Measurements from ENCODE around the gene TLDC2.
A peak's percentile ranks its signal among the peaks of the same experiment; 100 is the strongest.
"Not testable (repeated sequence)": the region's sequence is repeated elsewhere in the genome, so short reads cannot be mapped to it uniquely, and the experiment has no call there.

The TLDC2 gene

DNA sequence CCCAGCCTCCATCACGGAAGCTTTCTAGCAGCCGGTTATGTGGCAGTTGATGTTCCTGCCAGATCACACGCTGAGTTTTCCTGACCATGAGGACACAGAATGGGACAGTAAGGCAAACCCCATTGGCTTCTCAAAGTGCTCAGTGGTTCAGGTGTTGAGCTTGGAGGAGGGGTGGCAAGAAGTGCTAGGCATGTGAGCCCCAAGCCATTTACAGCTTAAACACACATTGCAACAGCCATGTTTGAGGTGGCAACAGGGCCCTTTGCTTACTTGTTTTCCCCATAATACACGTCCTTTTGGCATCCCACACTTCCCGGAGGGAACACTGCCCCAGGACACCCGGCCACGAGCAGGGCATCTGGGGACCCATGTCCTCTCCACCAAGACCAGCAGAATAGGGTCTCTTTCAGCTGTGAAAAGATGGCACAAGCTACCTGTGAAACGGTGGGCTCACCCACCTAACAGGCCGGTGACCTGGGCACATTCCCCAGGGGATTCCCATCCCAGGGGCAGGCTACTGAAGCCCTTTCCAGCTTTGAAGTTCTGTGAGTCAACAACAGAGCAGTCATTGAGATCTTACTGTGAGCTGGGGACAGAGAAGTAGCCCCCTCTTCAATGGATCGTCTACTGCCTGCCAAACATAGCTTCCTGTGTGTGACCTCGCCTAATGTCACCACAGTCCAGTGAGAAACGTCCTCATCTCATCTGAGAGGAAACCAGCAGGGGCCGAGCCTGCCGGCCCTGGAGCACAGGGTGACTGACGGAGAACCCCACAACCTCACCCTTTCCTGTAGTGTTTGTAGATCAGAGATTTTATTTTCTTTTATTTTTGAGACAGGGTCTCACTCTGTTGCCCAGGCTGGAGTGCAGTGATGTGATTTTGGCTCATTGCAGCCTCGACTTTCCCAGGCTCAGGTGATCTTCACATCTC is 4.0 kb upstream of the TLDC2 start:
- no peak for DNase-seq

DNA sequence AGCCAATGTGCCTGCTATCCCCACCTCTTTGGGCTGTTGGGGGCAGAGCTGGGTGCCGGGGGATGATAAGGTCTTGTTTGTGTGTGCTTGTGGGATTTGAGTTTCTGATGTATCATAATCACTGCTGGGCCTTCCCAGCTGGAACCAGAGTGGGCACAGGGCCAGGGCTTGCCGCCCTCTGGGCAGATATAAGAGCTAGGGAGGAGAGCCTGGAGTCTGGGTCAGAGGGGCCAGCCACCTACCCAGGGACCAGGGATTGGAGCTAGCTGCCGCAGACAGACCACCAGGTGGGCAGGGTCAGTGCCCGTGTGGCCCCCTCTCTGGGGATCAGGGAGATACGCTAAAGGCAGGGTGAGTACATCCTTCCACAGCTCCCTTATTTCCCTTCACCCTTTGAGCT is 3.1 kb upstream of the TLDC2 start:
- peak; percentile 62 for DNase-seq

GRCh38 chr20:36873498-36874189 is 2.3 kb upstream of the TLDC2 start:
- DNase-seq, result no peak

DNA sequence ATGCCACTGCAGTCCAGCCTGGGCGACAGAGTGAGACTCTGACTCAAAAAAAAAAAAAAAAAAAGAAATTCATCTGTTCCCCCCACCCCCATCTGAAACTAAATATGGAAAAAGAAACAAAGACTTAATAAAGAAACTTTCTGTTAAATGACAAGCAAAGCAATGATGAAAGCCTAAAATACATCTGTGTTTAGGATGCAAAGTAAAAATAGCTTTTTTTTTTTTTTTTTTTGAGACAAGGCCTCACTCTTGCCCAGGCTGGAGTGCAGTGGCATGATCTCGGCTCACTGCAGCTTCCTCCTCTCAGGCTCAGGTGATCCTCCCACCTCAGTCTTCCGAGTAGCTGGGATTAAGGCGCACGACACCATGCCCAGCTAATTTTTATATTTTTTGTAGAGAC is 845 bp upstream of the TLDC2 start:
- DNase-seq, result not testable (repeated sequence)

GRCh38 chr20:36876473-36876833 is 515 bp downstream of the TLDC2 start:
- DNase-seq, result no peak

DNA sequence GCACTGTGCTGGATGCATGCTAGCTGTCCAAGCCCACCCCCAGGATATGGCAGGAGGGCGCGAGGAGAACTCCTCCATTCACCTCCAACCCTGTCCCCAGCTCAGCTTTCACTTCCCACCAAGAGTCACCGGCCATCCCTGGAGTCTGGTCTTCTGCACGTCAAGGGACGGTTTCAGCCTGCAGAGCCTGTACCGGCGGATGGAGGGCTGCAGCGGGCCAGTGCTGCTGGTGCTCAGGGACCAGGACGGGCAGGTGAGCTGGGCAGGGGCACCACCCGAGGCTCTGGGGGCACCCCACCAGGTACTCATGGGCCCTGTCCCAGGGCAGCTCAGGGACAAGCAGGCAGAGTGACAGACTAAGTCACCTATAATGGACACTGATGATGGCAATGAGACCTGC is 3.0 kb downstream of the TLDC2 start:
- no peak for DNase-seq

DNA sequence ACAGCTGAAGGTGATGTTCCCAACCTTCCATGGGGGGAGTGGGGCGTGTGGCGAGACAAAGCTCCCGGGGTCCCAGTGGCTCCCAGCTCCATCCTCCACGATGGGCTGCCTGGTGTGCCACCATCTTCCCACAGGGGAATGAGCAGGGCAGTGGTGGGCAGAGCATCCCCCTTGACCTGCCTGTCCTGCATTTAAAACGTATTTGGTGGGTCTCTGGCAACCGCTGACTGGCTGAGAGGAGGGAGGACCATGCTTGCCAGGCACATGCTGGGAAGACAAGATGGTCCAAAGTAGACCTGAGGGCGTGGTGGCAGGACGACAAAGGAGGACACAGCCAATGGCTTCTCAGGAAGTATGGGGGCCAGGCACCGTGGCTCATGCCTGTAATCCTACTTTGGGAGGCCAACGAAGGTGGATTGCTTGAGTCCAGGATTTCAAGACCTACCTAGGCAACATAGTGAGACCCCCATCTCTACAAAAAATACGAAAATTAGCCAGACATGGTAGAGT is 4.9 kb downstream of the TLDC2 start:
- no peak for DNase-seq

DNA sequence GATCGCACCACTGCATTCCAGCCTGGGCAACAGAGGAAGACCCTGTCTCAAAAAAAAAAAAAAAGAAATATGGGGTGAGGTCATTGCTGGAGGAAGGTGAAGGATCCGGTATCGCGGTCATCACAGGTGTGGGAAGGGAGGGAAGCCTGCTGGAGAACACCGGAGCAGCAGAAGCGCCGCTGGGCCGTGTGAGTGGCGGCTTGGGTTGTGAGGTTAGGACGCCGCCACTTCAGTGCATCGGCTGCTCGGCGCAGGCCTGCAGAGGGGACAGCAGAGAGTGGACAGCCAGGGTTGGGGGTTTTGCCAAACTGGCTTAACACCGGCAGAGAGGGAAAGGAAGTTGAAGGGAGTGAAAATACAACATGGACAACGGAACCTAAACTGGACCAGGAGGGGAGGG is 5.4 kb downstream of the TLDC2 start:
- no peak for DNase-seq

DNA sequence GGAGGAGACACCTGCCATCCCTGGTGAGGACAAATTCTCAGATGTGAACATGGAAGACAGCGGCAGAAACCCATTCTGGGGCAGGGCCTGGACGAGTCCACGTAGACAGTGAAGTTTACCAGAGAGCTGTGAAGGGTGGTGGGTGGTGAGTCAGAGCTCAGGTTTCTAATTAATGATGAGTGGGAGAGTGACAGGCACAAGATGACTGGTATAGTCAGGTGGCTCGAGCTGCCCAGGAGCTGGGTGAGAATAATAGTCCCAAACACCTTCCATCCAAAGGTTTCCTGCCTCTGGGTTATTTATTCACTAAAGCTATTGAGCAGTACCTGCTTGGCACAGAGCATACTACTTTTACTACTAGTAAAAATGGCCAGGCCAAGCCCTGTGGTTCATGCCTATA is 6.0 kb downstream of the TLDC2 start:
- no peak for DNase-seq

GRCh38 chr20:36883977-36884535 is 8.1 kb downstream of the TLDC2 start:
- DNase-seq, result no peak

GRCh38 chr20:36885356-36885755 is 9.4 kb downstream of the TLDC2 start:
- no peak for DNase-seq

DNA sequence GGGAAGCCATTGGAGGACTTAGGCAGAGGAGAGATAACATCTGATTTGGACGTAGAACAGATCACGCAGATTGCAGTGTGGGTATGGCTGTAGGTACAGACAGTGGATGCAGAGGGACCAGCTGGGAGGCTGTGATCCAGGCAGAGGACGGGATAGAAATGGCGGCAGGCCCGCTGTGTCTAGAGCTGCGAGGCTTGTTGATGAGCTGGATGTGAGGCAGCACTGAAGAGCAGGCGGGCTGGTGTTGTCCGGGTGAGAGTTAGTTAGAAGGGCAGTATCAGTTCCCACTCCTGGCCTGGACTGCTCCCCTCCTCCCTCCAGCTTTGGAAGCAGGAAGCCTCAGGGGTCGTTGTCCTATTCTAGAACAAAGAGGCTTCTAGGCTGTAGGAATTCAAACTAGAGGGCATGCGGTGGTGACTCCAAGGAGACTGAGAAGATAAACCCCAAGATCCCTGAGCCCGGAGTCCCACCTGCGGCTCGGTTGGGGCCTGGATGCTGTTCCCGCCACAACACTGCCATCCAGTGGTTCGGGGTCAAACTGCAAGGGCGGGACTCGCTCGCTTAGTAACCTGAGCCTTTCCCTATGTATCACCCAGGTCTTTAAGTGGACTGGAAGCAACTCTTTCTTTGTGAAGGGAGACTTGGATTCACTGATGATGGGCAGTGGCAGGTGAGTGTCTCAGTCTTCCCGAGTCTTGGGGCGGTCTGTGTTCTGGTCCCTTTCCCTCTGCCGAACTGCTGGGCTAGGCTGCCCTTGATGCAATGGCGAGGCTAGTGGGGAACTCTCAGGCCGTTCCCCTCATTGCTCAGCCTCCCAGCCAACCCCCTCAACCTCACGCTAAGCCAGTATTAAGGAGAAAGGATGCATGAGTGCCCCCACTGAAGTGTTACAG is 11.2 kb downstream of the TLDC2 start:
- peak; percentile 82 for DNase-seq

GRCh38 chr20:36887752-36888090 is 11.8 kb downstream of the TLDC2 start:
- DNase-seq, result peak; percentile 35

- no peak for DNase-seq
These were observed 13.1 kb downstream of the TLDC2 start for GRCh38 chr20:36888880-36889516.

- no peak for DNase-seq
These were observed 14.6 kb downstream of the TLDC2 start for GRCh38 chr20:36890586-36890985.

DNA sequence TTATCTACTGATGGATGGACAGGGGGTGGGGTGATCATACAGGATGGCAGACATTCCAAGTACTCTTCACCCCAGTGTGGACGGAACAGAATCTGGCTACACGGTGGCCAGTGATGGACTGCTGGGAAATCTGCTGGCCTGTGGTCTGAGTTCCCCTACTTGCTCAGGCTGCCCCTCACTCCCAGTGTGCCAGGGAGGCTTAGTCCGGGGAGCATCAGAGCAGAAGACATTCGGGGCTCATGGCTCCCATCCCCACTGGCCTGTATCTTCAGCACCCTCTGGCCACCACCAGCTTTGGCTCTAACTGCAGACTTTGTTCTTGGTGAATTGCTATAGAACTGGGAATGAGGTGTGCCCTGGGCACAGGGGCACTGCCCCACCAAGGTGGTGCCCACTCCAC is 15.3 kb downstream of the TLDC2 start:
- DNase-seq, result no peak

DNA sequence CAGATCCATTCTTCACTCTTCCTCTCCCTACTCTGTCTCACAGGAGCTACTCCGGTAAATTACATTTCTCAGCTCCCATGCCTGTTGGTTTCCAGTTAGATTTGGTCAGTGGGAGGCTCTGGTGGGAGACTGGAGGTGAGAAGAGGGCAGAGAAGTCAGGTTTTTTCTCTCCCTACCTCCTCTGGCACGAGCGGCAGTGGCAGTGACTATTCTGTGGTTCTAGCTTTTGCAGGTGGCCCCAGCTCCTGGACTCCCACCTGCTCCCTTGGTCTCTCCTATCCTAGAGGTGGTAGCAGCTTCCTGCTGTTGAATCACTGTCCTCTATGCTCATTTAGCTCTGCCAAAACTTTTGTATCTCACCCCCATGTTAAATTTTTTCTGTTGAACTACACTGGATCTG is 17.9 kb downstream of the TLDC2 start:
- no peak for DNase-seq

DNA sequence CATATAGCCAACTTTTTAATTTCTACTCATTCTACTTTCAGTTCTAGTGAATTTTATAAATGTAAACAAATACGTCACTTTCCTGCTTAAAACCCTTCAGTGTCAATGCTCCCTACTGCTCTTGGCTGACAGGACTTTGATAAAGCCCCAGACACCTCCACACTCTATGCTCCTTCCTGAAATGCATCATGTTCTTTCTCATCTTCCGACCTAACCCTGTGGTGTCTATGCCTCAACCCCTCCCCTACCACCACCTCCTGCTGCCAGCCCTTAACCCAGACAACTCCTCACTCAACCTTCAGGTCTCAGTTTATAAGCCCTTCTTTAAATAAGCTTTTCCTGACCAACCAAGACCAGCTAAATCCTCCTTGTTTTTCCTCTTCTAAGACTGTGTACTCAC is 19.1 kb downstream of the TLDC2 start:
- no peak for DNase-seq

DNA sequence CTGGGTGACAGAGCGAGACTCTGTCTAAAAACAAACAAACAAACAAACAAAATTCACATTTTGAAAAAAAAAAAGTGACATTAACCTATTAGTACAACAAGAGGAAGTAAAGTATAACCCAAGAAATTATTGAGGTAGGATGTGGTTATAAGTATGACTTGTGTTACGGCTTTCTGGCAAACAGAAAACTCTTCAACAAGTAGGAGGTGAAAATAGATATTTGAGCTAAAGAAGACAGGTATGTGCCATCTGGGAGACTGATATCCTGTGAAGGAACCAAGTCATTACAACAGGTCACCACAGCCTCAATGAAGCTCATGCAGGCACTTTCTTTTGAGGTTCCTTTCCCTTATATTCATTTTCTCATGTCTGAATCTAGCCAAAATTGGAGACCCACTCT is 28.8 kb downstream of the TLDC2 start:
- DNase-seq, result no peak

GRCh38 chr20:36905566-36905965 is 29.6 kb downstream of the TLDC2 start:
- DNase-seq, result not testable (repeated sequence)

GRCh38 chr20:36906086-36906485 is 30.1 kb downstream of the TLDC2 start:
- not testable (repeated sequence) for DNase-seq

- DNase-seq, result no peak
These were observed 32.7 kb downstream of the TLDC2 start for GRCh38 chr20:36908603-36909002.

Data from DMS79 treated with DMSO at 0.1 percent for 48 hours (cell line).